Effector CD4-positive, alpha-beta T cell (primary cell): ENCODE data around the gene MBNL2.

ENCODE experiments used
- DNase-seq: peaks from one replicate; pipeline ENCODE4 v3.0.0-alpha.2; 2020

Gene MBNL2

GRCh38 chr13:97275776-97276501, 53.8 kb downstream of the MBNL2 start:
- no peak for DNase-seq

GRCh38 chr13:97276862-97277269, 54.7 kb downstream of the MBNL2 start:
- no peak for DNase-seq

- no peak for DNase-seq
Observed at GRCh38 chr13:97278435-97279411, 56.6 kb downstream of the MBNL2 start.

GRCh38 chr13:97279913-97280312, 57.8 kb downstream of the MBNL2 start:
- no peak for DNase-seq

GRCh38 chr13:97280478-97280877, 58.3 kb downstream of the MBNL2 start:
- DNase-seq: no peak

- no peak for DNase-seq
Observed at GRCh38 chr13:97281028-97281427, 58.9 kb downstream of the MBNL2 start.

GRCh38 chr13:97282705-97283104, 60.6 kb downstream of the MBNL2 start:
- DNase-seq: no peak

GRCh38 chr13:97283888-97284287, 61.8 kb downstream of the MBNL2 start:
- no peak for DNase-seq

GRCh38 chr13:97284558-97284957, 62.4 kb downstream of the MBNL2 start:
- DNase-seq: no peak

GRCh38 chr13:97285221-97285955, 63.3 kb downstream of the MBNL2 start:
- no peak for DNase-seq

- DNase-seq: no peak
Observed at GRCh38 chr13:97286317-97287046, 64.3 kb downstream of the MBNL2 start.

GRCh38 chr13:97287047-97287383, 64.9 kb downstream of the MBNL2 start:
- DNase-seq: no peak

GRCh38 chr13:97288486-97288900, 66.4 kb downstream of the MBNL2 start:
- DNase-seq: no peak

- no peak for DNase-seq
Observed at GRCh38 chr13:97289514-97290298, 67.6 kb downstream of the MBNL2 start.

GRCh38 chr13:97295283-97296182, 73.4 kb downstream of the MBNL2 start:
- no peak for DNase-seq

GRCh38 chr13:97296740-97297139, 74.6 kb downstream of the MBNL2 start:
- DNase-seq: no peak

GRCh38 chr13:97298816-97299215, 76.7 kb downstream of the MBNL2 start:
- DNase-seq: no peak

GRCh38 chr13:97300871-97301270, 78.7 kb downstream of the MBNL2 start:
- DNase-seq: no peak

GRCh38 chr13:97301382-97302095, 79.4 kb downstream of the MBNL2 start:
- no peak for DNase-seq

- no peak for DNase-seq
Observed at GRCh38 chr13:97302611-97303010, 80.5 kb downstream of the MBNL2 start.
